Esophagus muscularis mucosa (tissue), 3 donors: ENCODE results near the gene BIK.

Experiments
- CTCF ChIP-seq, 3 experiments: fragments of 200-600 bp in 2 of 3; fragments of 450-650 bp in 1 of 3; sonication (generic) in 2 of 3; IDR thresholded peaks; one replicate each; pipeline ENCODE4 v1.5.1; 2017 to 2019; ENCODE audit warnings: antibody characterized with exemption in 3 of 3, mild to moderate bottlenecking in 2 of 3, moderate library complexity in 1 of 3
- POLR2A ChIP-seq: fragments of 450-650 bp; IDR thresholded peaks from one replicate; pipeline ENCODE4 v1.6.1; 2017; ENCODE audit warnings: antibody characterized with exemption, moderate library complexity, mild to moderate bottlenecking, low read depth

DNA sequence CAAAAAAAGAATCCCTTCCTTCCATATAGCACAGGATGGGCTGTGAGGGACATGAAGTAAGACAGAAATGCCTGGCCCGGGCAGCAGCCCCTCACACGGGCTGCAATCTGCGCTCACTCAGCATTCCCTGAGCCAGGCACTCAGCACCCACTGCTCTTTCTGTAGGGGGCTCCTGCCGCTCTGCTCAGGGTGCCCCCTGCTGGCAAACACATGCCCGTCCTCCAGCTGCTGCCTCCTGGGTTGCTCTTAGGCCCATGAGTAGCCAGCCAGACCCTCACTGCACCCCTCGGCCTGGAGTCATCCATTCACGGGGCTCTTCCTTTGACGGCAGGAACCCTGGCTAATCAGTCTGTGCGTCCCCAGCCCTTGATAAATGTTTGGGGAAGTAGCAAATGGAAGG is 25.7 kb downstream of the BIK start:
- TF ChIP-seq POLR2A (no peak), CTCF (IDR thresholded peaks at IDR 0.05) (peak in 2 of 3 experiments; percentile 29 to 52)
